HG03520 (cell line): ENCODE measurements around the gene AHDC1.
"Not testable (repeated sequence)": the region's sequence is repeated elsewhere in the genome, so short reads cannot be mapped to it uniquely, and the experiment has no call there.

Experiments used
- ATAC-seq: cut with Tn5 transposase; IDR thresholded peaks from one replicate; pipeline ENCODE4 v1.9.1; 2021; ENCODE audit warnings: mild to moderate bottlenecking, moderate library complexity; ENCODE audit not compliant: unreplicated experiment

The AHDC1 gene

DNA sequence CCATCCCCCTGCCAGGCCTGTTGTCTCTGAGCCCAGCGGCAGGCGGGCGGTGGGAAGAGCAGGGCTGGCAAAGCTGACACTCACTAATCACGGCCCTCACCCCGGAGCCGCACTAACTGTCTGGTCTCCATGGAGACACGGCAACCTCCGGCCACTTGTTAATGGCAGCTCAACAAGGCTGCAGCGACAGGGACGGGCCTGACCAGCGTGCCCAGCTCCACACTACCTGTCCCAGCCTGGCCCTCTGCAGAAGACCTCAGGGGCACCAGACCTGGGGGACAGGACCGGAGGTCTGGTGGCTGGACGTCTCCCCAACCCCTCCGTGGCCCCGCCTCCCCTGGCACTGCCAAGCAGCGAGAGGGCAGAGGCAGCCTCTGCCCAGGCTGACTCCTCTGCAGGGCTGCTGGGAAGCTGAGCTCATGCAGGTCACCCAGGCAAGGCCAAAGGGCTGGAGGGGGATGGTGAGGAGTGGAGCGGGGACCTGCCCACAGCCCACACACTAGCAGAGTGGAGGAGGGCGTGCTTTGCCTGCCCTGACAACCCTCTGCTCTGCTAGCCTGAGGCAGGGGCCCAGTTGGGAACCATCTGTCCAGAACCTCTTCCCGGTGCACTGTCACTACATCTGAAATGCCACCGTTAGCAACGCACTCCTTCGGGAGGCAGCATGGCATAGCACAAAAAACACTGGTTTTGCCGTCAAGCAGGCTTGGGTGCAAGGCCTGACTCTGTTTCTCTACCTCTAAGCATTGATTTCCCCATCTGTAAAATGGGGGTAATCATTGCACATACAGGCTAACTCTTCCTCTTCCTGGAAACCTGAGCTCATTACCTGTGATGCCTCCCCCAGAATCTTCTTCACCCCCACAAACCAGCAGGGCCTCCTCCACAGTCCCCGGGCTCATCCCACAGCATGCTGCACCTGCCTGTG, 84.3 kb downstream of the AHDC1 start:
- ATAC-seq: no peak

- no peak for ATAC-seq
These were observed 85.1 kb downstream of the AHDC1 start for GRCh38 chr1:27518808-27519207.

GRCh38 chr1:27517907-27518718, 85.8 kb downstream of the AHDC1 start:
- no peak for ATAC-seq

- no peak for ATAC-seq
These were observed 86.6 kb downstream of the AHDC1 start for GRCh38 chr1:27517301-27517700.

DNA sequence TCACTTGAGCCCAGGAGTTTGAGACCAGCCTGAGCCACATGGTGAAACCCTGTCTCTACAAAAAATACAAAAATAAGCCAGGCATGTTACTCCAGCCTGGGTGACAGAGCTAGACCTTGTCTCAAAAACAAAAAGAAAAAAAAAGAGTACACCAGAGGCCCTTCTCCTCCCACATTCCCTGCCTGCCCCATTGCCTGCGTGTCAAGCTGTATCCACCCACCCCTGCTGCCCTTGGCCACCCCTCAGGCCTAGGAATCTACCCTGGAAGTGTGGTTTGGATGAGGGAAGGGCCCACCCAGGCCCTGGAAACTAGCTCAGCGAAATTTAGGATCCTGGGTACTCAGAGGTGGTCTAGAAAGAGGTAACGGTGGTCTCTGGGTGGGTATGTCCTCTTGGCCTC, 88.3 kb downstream of the AHDC1 start:
- ATAC-seq: no peak

DNA sequence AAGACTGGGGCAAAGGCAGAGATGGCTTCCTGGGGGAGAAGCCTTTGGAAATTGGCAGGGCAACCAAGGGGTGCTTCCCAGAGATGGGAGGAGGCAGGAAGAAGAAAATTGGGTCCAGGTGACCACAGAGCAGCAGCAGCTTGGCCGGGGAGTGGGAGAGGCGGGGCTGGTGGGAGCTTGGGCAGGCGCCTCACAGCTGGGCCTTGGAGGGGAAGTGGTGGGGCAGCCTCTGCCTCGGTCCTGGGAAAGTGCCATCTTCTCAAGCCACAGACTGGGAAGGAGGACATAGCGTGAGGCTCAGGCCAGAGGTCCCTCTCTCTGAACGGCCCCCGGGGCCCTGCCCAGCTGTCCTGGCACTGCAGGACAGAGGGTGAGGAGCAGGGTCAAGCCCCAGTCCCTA, 90.0 kb downstream of the AHDC1 start:
- ATAC-seq: no peak

GRCh38 chr1:27513528-27513927, 90.4 kb downstream of the AHDC1 start:
- no peak for ATAC-seq

DNA sequence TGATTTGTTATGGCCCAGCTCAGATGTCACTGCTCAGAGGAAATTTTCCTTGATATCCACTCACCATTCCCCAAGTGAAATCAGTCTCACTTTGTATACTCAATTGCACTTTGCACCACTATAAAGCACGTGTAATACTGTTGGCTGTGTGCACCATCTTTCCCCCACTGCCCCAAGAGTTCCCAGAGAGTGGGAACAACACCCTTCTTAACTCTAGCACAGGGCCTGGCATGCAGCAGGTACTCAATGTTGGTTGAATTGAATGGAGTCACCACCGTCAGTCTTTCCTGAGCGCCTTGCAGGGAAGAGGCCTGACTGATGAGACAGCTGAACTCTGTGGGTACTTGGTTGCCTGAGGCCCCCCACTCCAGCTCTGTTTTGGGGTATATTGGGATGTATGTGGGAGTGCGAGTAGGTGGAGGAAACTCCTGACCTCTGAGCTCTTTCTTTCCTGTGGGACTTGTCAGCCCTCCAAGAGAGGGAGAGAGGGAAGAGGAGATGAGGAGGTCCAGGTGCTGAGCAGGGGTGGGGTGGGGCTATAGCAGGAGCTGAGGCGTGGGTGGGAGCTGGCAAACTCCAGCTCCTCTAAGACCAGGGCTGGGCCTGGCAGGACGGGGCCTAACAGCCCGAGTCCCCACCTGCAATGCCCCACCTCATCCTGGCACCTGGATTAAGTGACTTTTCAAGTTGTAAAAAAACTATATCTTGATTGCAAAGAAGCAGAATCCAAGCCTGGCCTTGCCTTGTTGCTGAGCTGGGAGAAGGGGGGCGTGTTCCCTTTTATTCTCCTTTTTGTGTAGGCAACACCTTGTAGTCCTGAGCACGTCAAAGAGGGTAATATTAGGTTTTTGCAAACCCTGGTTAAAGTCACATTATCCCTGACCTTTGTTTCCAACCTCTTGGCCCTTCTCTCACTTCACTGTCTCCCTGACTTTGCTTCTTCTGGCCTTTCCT, 94.5 kb downstream of the AHDC1 start:
- ATAC-seq: no peak

- no peak for ATAC-seq
These were observed 95.8 kb downstream of the AHDC1 start for GRCh38 chr1:27507960-27508665.

GRCh38 chr1:27506703-27507102, 97.2 kb downstream of the AHDC1 start:
- no peak for ATAC-seq

- no peak for ATAC-seq
These were observed 98.6 kb downstream of the AHDC1 start for GRCh38 chr1:27505420-27505680.

- ATAC-seq: no peak
These were observed 99.1 kb downstream of the AHDC1 start for GRCh38 chr1:27504588-27505419.

DNA sequence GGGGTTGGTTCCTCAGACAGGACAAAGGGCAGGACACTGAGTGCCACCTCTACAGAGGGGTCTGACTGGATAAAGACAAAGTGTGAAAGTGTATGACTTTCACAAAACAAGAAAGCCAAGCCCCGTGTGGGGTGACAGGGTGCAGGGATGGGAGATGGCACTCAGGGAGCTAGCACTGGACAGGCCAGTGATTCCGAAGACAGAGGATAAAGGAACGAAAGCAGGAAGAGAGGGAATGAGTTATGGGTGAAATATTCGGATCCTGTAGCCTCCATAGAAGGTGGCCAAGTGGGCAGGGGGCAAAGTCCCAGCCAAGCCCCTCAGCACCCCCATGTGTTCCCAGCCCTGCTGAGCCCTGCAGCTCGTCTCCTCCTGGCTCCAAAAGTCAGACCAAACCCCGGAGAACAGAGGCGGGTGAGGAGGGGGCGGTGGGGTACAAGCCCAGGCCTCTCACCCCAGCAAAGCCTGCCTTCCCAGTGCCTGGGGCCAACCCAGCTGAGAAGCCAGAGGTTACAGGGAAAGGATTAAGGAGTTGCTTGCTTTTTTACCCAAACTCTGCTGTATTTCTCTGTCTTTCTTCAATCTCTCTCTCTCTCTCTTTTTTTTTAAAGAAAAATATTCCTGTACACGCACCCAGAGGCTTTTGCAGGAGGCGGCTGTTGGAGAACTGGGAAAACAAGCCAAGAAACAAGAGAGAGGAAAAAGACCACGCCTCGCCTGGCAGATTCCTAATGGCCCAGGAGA, 99.9 kb downstream of the AHDC1 start:
- ATAC-seq: no peak

DNA sequence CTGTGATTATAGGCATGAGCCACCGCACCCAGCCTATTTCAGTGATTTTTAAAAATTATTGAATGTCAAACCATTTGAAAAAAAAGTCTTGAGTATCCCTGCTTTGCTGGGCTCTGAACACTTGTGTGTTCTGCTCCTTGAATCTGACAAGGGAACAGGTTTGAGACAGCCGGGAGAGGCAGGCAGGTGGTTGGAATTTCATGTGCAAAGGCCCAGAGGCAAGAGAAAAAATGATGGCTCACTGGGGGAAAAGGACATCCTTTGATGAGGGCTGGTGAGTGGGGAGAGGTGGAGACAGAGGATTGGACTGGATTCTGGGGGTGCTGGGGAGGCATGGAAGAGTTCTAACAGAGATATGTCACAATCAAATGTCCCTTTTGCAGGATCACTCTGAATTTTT, 100.9 kb downstream of the AHDC1 start:
- no peak for ATAC-seq

- ATAC-seq: not testable (repeated sequence)
These were observed 102.8 kb downstream of the AHDC1 start for GRCh38 chr1:27501159-27501558.

GRCh38 chr1:27499142-27499541, 104.8 kb downstream of the AHDC1 start:
- no peak for ATAC-seq

DNA sequence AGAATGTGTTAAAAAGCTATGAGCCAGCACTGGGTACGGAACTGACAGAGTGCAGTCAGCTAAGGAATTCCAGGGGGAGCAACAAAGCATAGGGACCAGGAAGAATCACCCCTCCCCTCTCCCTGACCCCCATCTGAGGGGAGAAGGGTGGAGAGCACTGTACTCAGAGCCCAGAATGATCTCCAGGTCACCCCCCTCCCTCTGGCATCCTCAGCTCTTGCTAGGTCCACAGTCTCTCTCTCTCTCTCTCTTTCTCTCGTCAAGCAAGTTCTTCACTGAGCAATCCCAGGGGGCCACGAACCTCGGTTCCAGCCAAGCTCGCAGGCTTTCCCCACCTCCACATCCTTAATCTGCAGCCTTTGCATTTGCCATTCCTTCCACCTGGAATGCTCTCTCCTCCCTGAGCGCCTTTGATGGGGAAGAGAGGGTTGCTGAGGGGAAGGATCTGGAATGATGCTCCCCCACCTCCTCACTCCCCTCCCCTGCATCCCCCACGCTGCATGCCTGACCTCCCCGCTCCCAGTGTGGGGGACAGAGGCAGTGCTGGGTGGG, 107.3 kb downstream of the AHDC1 start:
- ATAC-seq: no peak

- ATAC-seq: no peak
These were observed 111.1 kb downstream of the AHDC1 start for GRCh38 chr1:27492796-27493195.
